CD4-positive, alpha-beta T cell (primary cell): ENCODE data around the gene TIMM22. TPM values are rescaled to one million over a fixed set of nuclear protein-coding genes. Genes with fewer than 3 reads are reported as not detected.

Experiments
- ATAC-seq: fragments of 200-7000 bp; cut with Tn5 transposase; one replicate; pipeline ENCODE4 v1.10.0; 2022; ENCODE audit warnings: mild to moderate bottlenecking; ENCODE audit not compliant: poor library complexity
- CTCF ChIA-PET: fragments of 350-600 bp; sonication (Branson Sonifier 250); formaldehyde crosslinking; loops from one replicate; lab custom pipeline; 2021; ENCODE audit warnings: antibody characterized with exemption, inconsistent platforms; lab: Charles Lee
- POLR2A ChIA-PET: fragments of 350-600 bp; sonication (Branson Sonifier 250); formaldehyde crosslinking; loops from one replicate; lab custom pipeline; 2021; ENCODE audit warnings: antibody characterized with exemption, inconsistent platforms; lab: Charles Lee
- DNase-seq, 14 experiments: peaks; one replicate each; pipeline ENCODE4 v3.0.0-alpha.2; 2013 to 2020; ENCODE audit warnings: mixed read lengths in 2 of 14
- H3K27ac ChIP-seq, 2 donors: one replicate each; pipeline versions ENCODE4 v1.5.1 to v1.7.0; 2013; ENCODE audit warnings: low read length in 2 of 2, low read depth in 1 of 2, mild to moderate bottlenecking in 1 of 2
- H3K27me3 ChIP-seq, 2 experiments: 1 replicate in 1 of 2; 2 replicates in 1 of 2; pipeline versions ENCODE4 v1.6.1 to v1.7.0; 2013; ENCODE audit warnings: low read length in 2 of 2, control low read depth in 1 of 2, mild to moderate bottlenecking in 1 of 2, moderate library complexity in 1 of 2; ENCODE audit not compliant: insufficient read depth in 2 of 2, control insufficient read depth in 1 of 2
- H3K36me3 ChIP-seq: one replicate; pipeline ENCODE4 v1.6.1; 2013; ENCODE audit warnings: low read length, control low read depth; ENCODE audit not compliant: insufficient read depth
- H3K4me1 ChIP-seq: one replicate; pipeline ENCODE4 v1.6.1; 2013; ENCODE audit warnings: low read length, control low read depth; ENCODE audit not compliant: insufficient read depth
- H3K4me3 ChIP-seq: one replicate; pipeline ENCODE4 v1.5.1; 2013; ENCODE audit warnings: mild to moderate bottlenecking, low read length, moderate library complexity
- H3K9me3 ChIP-seq, 2 experiments: 1 replicate in 1 of 2; 2 replicates in 1 of 2; pipeline versions ENCODE4 v1.6.1 to v1.7.0; 2013; ENCODE audit warnings: low read length in 2 of 2, mild to moderate bottlenecking in 2 of 2, control low read depth in 1 of 2, moderate library complexity in 1 of 2; ENCODE audit not compliant: control insufficient read depth in 1 of 2, insufficient read depth in 1 of 2
- H3K27ac Mint-ChIP-seq: one replicate; pipeline ENCODE4 v1.8.0; 2020; ENCODE audit warnings: mixed read lengths
- H3K27me3 Mint-ChIP-seq: one replicate; pipeline ENCODE4 v1.8.0; 2021; ENCODE audit warnings: mixed read lengths
- H3K36me3 Mint-ChIP-seq: one replicate; pipeline ENCODE4 v1.8.0; 2021; ENCODE audit warnings: low read depth, mixed read lengths
- H3K4me1 Mint-ChIP-seq: one replicate; pipeline ENCODE4 v1.8.0; 2021; ENCODE audit warnings: low read depth, mixed read lengths
- H3K4me3 Mint-ChIP-seq: one replicate; pipeline ENCODE4 v1.8.0; 2020; ENCODE audit warnings: mild to moderate bottlenecking, mixed read lengths
- H3K9me3 Mint-ChIP-seq: one replicate; pipeline ENCODE4 v1.8.0; 2020; ENCODE audit warnings: mixed read lengths
- intact Hi-C, 2 experiments: fragments of 100-400 bp; cut with DNase I in 1 of 2; cut with micrococcal nuclease in 1 of 2; formaldehyde crosslinking; loops; one replicate each; pipeline versions ENCODE4 v1.15.1 to v1.9.0; 2023 to 2025; cut with DNase I, micrococcal nuclease
- total RNA-seq, 174 experiments: library from RNA in 2 of 174; stranded (reverse) in 2 of 174; gene quantifications; one replicate each; pipeline ENCODE4 v1.2.3 and lab custom pipeline; 2021 to 2026
- TF ChIP-seq, protein P1 (sequence below): fragments of 200-600 bp; IDR thresholded peaks from one replicate; pipeline ENCODE4 v1.8.0; 2022; ENCODE audit warnings: antibody characterized with exemption, mild to moderate bottlenecking

Gene TIMM22
- total RNA-seq, 2 experiments from 2014 or later, result 10.2 to 10.9 TPM

DNA sequence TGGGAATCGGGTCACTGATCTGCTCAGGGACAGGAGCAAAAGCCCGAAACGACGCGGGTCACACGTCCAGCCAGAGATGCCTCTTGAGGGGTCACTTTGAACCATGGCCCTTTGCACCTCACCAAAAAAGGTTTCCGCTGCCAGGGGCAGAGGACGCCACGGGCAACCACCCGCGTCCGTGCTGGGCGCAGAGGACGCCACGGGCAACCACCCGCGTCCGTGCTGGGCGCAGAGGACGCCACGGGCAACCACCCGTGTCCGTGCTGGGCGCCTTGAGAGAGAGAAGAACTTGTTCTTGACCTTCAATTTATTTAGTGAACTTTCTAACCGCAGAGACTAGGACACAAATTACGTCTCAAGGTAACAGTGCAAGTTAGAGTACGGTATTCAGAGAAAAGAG lies 35.5 kb downstream of the TIMM22 start:
- Histone ChIP-seq H3K4me3 (no peak overlapping the region), H3K27me3 (no peaks in the 10 kb centered on the region), H3K36me3 (peaks cover 36% of the 10 kb centered on the region), H3K27ac (no peak overlapping the region), H3K9me3 (peaks cover 0 to 4% of the 10 kb centered on the region in 2 experiments), H3K4me1 (no peaks in the 10 kb centered on the region)
- no peak overlapping the region for H3K27ac Mint-ChIP-seq
- H3K27me3 Mint-ChIP-seq, result no peaks in the 10 kb centered on the region
- ChIA-PET CTCF (no interaction called here), POLR2A (no interaction called here)
- intact Hi-C loops, result no loop called here
- no peaks in the 10 kb centered on the region for H3K9me3 Mint-ChIP-seq
- H3K4me3 Mint-ChIP-seq, result no peak overlapping the region
- no peaks in the 10 kb centered on the region for H3K4me1 Mint-ChIP-seq
- ATAC-seq, result no peak
- TF ChIP-seq, protein P1, sequence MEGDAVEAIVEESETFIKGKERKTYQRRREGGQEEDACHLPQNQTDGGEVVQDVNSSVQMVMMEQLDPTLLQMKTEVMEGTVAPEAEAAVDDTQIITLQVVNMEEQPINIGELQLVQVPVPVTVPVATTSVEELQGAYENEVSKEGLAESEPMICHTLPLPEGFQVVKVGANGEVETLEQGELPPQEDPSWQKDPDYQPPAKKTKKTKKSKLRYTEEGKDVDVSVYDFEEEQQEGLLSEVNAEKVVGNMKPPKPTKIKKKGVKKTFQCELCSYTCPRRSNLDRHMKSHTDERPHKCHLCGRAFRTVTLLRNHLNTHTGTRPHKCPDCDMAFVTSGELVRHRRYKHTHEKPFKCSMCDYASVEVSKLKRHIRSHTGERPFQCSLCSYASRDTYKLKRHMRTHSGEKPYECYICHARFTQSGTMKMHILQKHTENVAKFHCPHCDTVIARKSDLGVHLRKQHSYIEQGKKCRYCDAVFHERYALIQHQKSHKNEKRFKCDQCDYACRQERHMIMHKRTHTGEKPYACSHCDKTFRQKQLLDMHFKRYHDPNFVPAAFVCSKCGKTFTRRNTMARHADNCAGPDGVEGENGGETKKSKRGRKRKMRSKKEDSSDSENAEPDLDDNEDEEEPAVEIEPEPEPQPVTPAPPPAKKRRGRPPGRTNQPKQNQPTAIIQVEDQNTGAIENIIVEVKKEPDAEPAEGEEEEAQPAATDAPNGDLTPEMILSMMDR, result no peak
- H3K36me3 Mint-ChIP-seq, result peaks cover 8% of the 10 kb centered on the region
- no peak for DNase-seq

- ATAC-seq, result no peak
- CTCF ChIA-PET, result no interaction called here
Measured at GRCh38 chr17:1033503-1033902, 36.6 kb downstream of the TIMM22 start.

DNA sequence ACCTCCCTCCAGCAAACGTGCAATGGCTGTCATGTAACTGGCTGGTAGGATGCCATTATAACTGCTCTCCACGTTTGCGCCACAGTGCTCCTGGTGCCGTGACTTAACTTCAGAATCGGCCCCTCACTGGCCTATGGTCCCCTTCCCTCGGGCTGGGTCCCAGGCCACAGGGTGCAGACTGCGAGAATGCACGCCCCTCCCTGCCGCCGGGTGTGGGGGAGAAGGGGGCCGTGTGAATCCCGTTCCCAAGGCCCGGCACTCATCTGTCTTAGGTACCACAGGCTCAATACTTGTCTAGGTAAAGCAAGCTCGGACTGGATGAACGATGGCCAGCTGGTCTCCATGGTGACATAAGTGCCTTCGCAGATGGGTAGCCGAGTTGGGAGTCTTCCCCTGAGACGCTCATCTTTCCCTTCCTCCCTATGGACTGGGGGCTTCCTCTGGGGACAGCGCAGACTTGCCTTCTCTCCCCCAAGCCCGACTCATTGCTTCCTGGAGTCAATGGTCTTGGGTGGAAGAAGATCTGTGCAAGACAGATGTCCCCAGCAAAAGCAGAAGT lies 37.8 kb downstream of the TIMM22 start:
- H3K27ac Mint-ChIP-seq, result no peak overlapping the region

More at GRCh38 chr17:1033503-1033902, 36.6 kb downstream of the TIMM22 start:
- intact Hi-C loops, result no loop called here
- H3K27ac Mint-ChIP-seq, result no peak overlapping the region
- no peaks in the 10 kb centered on the region for H3K9me3 Mint-ChIP-seq
- TF ChIP-seq, protein P1, result no peak
- no peaks in the 10 kb centered on the region for H3K27me3 ChIP-seq
- POLR2A ChIA-PET, result no interaction called here
- no peak overlapping the region for H3K27ac ChIP-seq
- no peaks in the 10 kb centered on the region for H3K4me1 ChIP-seq
- H3K36me3 Mint-ChIP-seq, result peaks cover 5% of the 10 kb centered on the region
- no peak overlapping the region for H3K4me3 ChIP-seq
- H3K9me3 ChIP-seq, result peaks cover 0 to 4% of the 10 kb centered on the region in 2 experiments
- peaks cover 39% of the 10 kb centered on the region for H3K36me3 ChIP-seq
- no peaks in the 10 kb centered on the region for H3K4me1 Mint-ChIP-seq
- no peaks in the 10 kb centered on the region for H3K27me3 Mint-ChIP-seq
- H3K4me3 Mint-ChIP-seq, result no peak overlapping the region
- DNase-seq, result no peak

More for the DNA sequence above, 37.8 kb downstream of the TIMM22 start:
- DNase-seq (no peak), ATAC-seq (no peak)
- Mint-ChIP-seq H3K27me3 (no peaks in the 10 kb centered on the region), H3K9me3 (no peaks in the 10 kb centered on the region), H3K4me1 (no peaks in the 10 kb centered on the region), H3K4me3 (no peak overlapping the region), H3K36me3 (peaks cover 5% of the 10 kb centered on the region)
- Histone ChIP-seq H3K4me1 (peaks cover under 1% of the 10 kb centered on the region), H3K9me3 (peaks cover 0 to 4% of the 10 kb centered on the region in 2 experiments), H3K4me3 (no peak overlapping the region), H3K27me3 (no peaks in the 10 kb centered on the region), H3K27ac (no peak overlapping the region), H3K36me3 (peaks cover 45% of the 10 kb centered on the region)
- intact Hi-C loops, result no loop called here
- ChIA-PET CTCF (no interaction called here), POLR2A (no interaction called here)
- TF ChIP-seq, protein P1, result no peak
